Hepatocyte (in vitro differentiated cells): ENCODE results near the gene PTDSS2. TPM values are rescaled to one million over a fixed set of nuclear protein-coding genes. Genes with fewer than 3 reads are reported as not detected.

Source experiments
- DNase-seq: peaks from one replicate; pipeline ENCODE4 v3.0.0-alpha.2; 2016; ENCODE audit warnings: low spot score
- H2AFZ ChIP-seq: fragments of 200-600 bp; sonication (generic); 2 replicates; pipeline ENCODE4 v1.6.0; 2016; ENCODE audit warnings: antibody characterized with exemption, mild to moderate bottlenecking
- H3K27ac ChIP-seq: fragments of 200-600 bp; sonication (generic); 2 replicates; pipeline ENCODE4 v1.5.1; 2016; ENCODE audit warnings: mild to moderate bottlenecking
- H3K27me3 ChIP-seq: fragments of 200-600 bp; sonication (generic); 2 replicates; pipeline ENCODE4 v1.6.1; 2016
- H3K36me3 ChIP-seq: fragments of 200-600 bp; sonication (generic); replicated peaks from 2 replicates; pipeline ENCODE4 v1.5.1; 2016; ENCODE audit warnings: low read depth; ENCODE audit not compliant: insufficient read depth
- H3K4me1 ChIP-seq: fragments of 200-600 bp; sonication (generic); 2 replicates; pipeline ENCODE4 v1.5.1; 2016; ENCODE audit warnings: mild to moderate bottlenecking, moderate library complexity; ENCODE audit not compliant: insufficient read depth
- H3K4me2 ChIP-seq: fragments of 200-600 bp; sonication (generic); 2 replicates; pipeline ENCODE4 v1.6.0; 2016
- H3K4me3 ChIP-seq: fragments of 200-600 bp; sonication (generic); 2 replicates; pipeline ENCODE4 v1.5.1; 2016; ENCODE audit warnings: mild to moderate bottlenecking
- H3K79me2 ChIP-seq: fragments of 200-600 bp; sonication (generic); 2 replicates; pipeline ENCODE4 v1.6.0; 2017; ENCODE audit warnings: mild to moderate bottlenecking
- H3K9me2 ChIP-seq: fragments of 200-600 bp; sonication (generic); replicated peaks from 2 replicates; pipeline ENCODE4 v1.6.0; 2017; ENCODE audit warnings: mild to moderate bottlenecking; ENCODE audit not compliant: insufficient read depth
- H3K9me3 ChIP-seq: fragments of 200-600 bp; sonication (generic); 2 replicates; pipeline ENCODE4 v1.5.1; 2016; ENCODE audit warnings: low read depth, mild to moderate bottlenecking
- H4K20me1 ChIP-seq: fragments of 200-600 bp; sonication (generic); 2 replicates; pipeline ENCODE4 v1.6.0; 2016; ENCODE audit warnings: mild to moderate bottlenecking; ENCODE audit not compliant: insufficient read depth, poor library complexity, severe bottlenecking
- EZH2 ChIP-seq: fragments of 200-600 bp; sonication (generic); IDR thresholded peaks from 2 replicates; pipeline ENCODE4 v1.6.1; 2016; ENCODE audit warnings: antibody characterized with exemption, mild to moderate bottlenecking, borderline replicate concordance
- EZH2phosphoT487 ChIP-seq: fragments of 200-600 bp; sonication (generic); IDR thresholded peaks from one replicate; pipeline ENCODE4 v1.6.1; 2018; ENCODE audit warnings: antibody characterized with exemption, mild to moderate bottlenecking, low read depth, moderate library complexity; ENCODE audit not compliant: unreplicated experiment, severe bottlenecking
- WGBS: methylation state at CpG from one replicate; pipeline ENCODE4 v1.1.6; 2016; ENCODE audit warnings: low lambda C conversion rate; ENCODE audit errors: missing lambda C conversion rate; 5-methylcytosine and 5-hydroxymethylcytosine counted together
- polyA plus RNA-seq: library from polyadenylated mRNA; unstranded; fragments of >200 nt; fragmentation: Nextera tagmentation; extraction: Ambion mirVana; gene quantifications from 2 replicates; pipeline ENCODE4 v1.2.1, GENCODE V29; 2016
- total RNA-seq: library from RNA; depleted of rRNA; stranded (reverse); fragments of >200 nt; gene quantifications from 2 replicates; pipeline ENCODE4 v1.2.3, GENCODE V29; 2014
- TF ChIP-seq, protein P1 (sequence below): fragments of 200-600 bp; sonication (generic); IDR thresholded peaks from 2 replicates; pipeline ENCODE4 v1.5.1; 2016; ENCODE audit warnings: antibody characterized with exemption, mild to moderate bottlenecking; ENCODE audit not compliant: poor library complexity

PTDSS2 gene
- total and polyA plus RNA-seq, 2 experiments from 2014 or later = 31.5 to 50.8 TPM

DNA sequence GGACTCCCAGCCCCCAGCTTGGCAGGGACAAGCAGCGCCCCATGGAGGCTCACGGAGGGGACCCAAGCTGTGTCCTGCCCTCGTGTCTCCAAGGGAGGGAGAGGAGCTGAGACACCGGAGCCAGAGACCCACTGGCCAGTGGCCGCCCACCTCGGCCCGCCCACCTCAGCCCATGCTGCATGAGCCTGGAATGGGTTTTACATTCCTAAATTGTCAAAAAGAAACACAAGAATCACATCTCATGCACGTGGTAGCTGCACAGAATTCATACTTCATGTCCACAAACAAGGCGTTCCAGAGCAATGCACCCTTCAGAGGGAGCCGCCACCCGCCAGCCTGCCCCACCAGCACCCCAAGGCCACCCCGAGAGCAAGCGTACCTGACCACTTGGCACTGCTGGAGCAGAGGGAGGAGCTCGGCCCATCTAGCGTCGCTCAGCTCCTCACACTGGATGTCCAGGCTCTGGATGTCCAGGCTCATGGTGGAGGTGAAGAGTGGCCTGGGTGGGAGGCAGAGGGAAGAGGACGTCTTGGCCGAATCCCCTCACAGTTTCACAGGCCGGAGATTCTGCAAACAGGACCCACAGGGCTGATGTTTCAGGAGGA, 51.7 kb downstream of the PTDSS2 start:
- Histone ChIP-seq H3K9me3 (no peaks in the 10 kb centered on the region), H3K27ac (no peak overlapping the region), H2AFZ (no peak overlapping the region), H3K4me3 (no peak overlapping the region), H3K4me2 (no peak overlapping the region), H3K79me2 (peaks cover 46% of the 10 kb centered on the region), H3K9me2 (no peaks in the 10 kb centered on the region), H4K20me1 (peaks cover 12% of the 10 kb centered on the region), H3K27me3 (no peaks in the 10 kb centered on the region), H3K4me1 (peaks cover 16% of the 10 kb centered on the region), H3K36me3 (no peaks in the 10 kb centered on the region)
- TF ChIP-seq EZH2phosphoT487 = no peak
- no peak for TF ChIP-seq EZH2
- TF ChIP-seq, protein P1, sequence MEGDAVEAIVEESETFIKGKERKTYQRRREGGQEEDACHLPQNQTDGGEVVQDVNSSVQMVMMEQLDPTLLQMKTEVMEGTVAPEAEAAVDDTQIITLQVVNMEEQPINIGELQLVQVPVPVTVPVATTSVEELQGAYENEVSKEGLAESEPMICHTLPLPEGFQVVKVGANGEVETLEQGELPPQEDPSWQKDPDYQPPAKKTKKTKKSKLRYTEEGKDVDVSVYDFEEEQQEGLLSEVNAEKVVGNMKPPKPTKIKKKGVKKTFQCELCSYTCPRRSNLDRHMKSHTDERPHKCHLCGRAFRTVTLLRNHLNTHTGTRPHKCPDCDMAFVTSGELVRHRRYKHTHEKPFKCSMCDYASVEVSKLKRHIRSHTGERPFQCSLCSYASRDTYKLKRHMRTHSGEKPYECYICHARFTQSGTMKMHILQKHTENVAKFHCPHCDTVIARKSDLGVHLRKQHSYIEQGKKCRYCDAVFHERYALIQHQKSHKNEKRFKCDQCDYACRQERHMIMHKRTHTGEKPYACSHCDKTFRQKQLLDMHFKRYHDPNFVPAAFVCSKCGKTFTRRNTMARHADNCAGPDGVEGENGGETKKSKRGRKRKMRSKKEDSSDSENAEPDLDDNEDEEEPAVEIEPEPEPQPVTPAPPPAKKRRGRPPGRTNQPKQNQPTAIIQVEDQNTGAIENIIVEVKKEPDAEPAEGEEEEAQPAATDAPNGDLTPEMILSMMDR = no peak
- DNase-seq = no peak
- 93% methylated on average over 19 of the region's 19 CpGs for WGBS

DNA sequence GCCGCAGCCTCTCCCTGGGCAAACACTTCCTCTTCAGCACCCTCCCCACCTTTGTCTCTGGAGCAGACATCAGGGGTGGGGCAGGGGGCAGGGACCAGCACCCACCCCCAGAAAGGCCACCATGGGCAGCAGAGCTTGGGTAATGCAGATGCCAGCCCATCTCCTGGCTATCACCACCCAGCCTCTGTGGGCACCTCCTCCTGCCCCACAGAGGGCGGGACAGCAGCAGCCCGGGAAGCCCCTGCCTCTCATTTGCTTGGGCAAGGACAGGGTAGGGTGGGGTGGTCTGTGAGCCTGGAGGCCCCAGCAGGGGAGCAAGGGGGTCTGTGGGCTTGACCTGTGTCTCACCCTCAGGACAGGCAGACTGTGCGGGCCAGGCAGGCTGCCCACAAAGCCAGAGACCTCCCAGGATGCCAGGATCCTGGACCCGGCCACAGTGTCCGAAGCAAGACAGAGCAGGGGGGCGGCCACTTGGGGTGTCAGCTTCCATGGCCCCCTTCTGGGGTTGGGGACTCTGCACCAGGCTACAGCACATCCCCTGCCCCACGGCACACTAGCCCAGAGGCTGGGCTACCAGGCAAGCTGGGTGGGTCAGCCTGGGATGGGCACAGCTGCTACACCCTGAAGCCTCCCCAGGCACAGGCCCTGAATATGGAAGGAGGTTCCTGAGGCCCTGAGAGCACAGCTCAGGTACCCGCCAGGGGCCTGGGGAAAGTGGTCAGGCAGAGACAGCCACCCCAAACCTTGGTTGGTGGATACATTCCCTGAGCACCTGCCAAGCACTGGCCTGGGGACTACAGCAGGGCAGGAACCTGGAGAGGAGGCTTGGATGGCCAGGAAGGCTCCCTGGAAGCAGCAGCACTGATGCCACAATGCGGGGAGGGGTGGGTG, 52.5 kb downstream of the PTDSS2 start:
- Histone ChIP-seq H3K4me3 (no peak overlapping the region), H3K27me3 (no peaks in the 10 kb centered on the region), H3K4me1 (peaks cover 16% of the 10 kb centered on the region), H3K27ac (no peak overlapping the region), H3K9me3 (no peaks in the 10 kb centered on the region), H3K9me2 (no peaks in the 10 kb centered on the region), H3K79me2 (peaks cover 47% of the 10 kb centered on the region), H4K20me1 (peaks cover 12% of the 10 kb centered on the region), H2AFZ (no peak overlapping the region), H3K36me3 (no peaks in the 10 kb centered on the region), H3K4me2 (no peak overlapping the region)
- no peak for TF ChIP-seq EZH2
- TF ChIP-seq, protein P1 = no peak
- TF ChIP-seq EZH2phosphoT487 = no peak
- DNase-seq = no peak
- 92% methylated on average over 7 of the region's 10 CpGs for WGBS

DNA sequence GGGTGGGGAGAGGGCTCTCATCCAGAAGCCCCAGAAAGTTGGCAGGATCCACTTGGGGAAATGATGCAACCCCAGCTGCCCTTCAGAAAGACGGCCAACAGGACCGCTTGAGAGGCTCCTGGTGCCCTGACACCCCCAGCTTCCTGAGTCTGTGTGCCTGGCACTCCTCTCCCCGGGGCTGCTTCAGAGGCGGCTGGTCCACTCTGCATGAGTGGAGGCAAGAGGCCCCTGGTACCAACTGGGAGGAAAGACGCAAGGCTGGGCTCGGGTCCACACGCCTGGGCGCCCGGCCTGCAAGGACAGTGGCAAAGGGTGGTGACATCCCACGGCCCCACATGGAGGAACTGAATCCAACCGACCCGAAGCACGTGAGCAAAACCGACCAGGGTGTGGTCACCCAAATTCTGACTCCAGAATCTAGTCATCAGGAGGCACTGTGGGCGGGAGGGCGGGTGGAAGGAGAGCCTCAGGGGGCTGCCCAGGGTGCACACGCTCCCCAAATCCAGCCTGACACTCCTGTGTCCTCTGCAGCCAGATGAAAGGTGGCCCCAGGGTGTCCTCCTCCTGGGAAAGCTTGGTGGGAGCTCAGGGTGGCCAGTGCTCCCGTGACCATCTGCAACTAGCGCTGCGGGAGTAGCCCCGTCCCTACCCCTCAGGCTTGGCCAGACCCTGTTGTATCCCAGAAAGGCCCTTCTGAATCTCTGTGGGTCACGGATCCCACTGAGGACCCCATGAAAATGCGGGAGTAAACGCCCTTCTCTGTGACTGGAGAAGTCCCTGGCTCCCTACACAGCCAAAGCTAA, 53.3 kb downstream of the PTDSS2 start:
- no peaks in the 10 kb centered on the region for H3K27me3 ChIP-seq
- no peak overlapping the region for H3K4me2 ChIP-seq
- DNase-seq = peak; percentile 26
- no peaks in the 10 kb centered on the region for H3K36me3 ChIP-seq
- peaks cover 12% of the 10 kb centered on the region for H4K20me1 ChIP-seq
- H3K9me3 ChIP-seq = no peaks in the 10 kb centered on the region
- no peak overlapping the region for H3K4me3 ChIP-seq
- H3K27ac ChIP-seq = no peak overlapping the region
- TF ChIP-seq EZH2phosphoT487 = no peak
- TF ChIP-seq, protein P1 = no peak
- TF ChIP-seq EZH2 = no peak
- no peaks in the 10 kb centered on the region for H3K9me2 ChIP-seq
- 94% methylated on average over 24 of the region's 24 CpGs for WGBS
- peaks cover 16% of the 10 kb centered on the region for H3K4me1 ChIP-seq
- H3K79me2 ChIP-seq = peaks cover 55% of the 10 kb centered on the region
- H2AFZ ChIP-seq = no peak overlapping the region
